Stimulated activated CD4-positive, alpha-beta T cell treated with anti-CD3 and anti-CD28 coated beads, TNF-alpha, amount 100 ng/mL, for 24 hours (primary cell): ENCODE data around the gene RRP1.

ENCODE experiments used
- DNase-seq, 3 experiments: peaks; one replicate each; pipeline ENCODE4 v3.0.0-alpha.2; 2020; ENCODE audit warnings: low read depth in 3 of 3

RRP1 gene

GRCh38 chr21:43758111-43758641, 31.2 kb upstream of the RRP1 start:
- no peak for DNase-seq

GRCh38 chr21:43758811-43759210, 30.6 kb upstream of the RRP1 start:
- DNase-seq = no peak

GRCh38 chr21:43759651-43760050, 29.7 kb upstream of the RRP1 start:
- DNase-seq = no peak

GRCh38 chr21:43760391-43760958, 28.9 kb upstream of the RRP1 start:
- DNase-seq = no peak

- no peak for DNase-seq
These were observed 27.5 kb upstream of the RRP1 start for GRCh38 chr21:43761886-43762285.

GRCh38 chr21:43762303-43763128, 26.9 kb upstream of the RRP1 start:
- no peak for DNase-seq

- no peak for DNase-seq
These were observed 25.4 kb upstream of the RRP1 start for GRCh38 chr21:43763901-43764523.

- no peak for DNase-seq
These were observed 24.5 kb upstream of the RRP1 start for GRCh38 chr21:43764576-43765495.

GRCh38 chr21:43766734-43767497, 22.5 kb upstream of the RRP1 start:
- no peak for DNase-seq

- DNase-seq = no peak
These were observed 21.8 kb upstream of the RRP1 start for GRCh38 chr21:43767498-43767983.

GRCh38 chr21:43767984-43768867, 21.2 kb upstream of the RRP1 start:
- DNase-seq = no peak

- DNase-seq = no peak
These were observed 20.6 kb upstream of the RRP1 start for GRCh38 chr21:43768868-43769167.

GRCh38 chr21:43769325-43769958, 19.9 kb upstream of the RRP1 start:
- no peak for DNase-seq

- DNase-seq = no peak
These were observed 19.2 kb upstream of the RRP1 start for GRCh38 chr21:43770066-43770655.

GRCh38 chr21:43771199-43771675, 18.1 kb upstream of the RRP1 start:
- DNase-seq = no peak

GRCh38 chr21:43771698-43772424, 17.5 kb upstream of the RRP1 start:
- DNase-seq = no peak

GRCh38 chr21:43772425-43772821, 17.0 kb upstream of the RRP1 start:
- no peak for DNase-seq

- no peak for DNase-seq
These were observed 15.2 kb upstream of the RRP1 start for GRCh38 chr21:43774163-43774562.
